HepG2 (cell line): ENCODE results near the gene DUS1L. TPM values are rescaled to one million over a fixed set of nuclear protein-coding genes. Genes with fewer than 3 reads are reported as not detected.

ENCODE experiments used
- ELF4 ChIP-seq: sonication (generic); formaldehyde crosslinking; IDR thresholded peaks from 2 replicates; pipeline ENCODE4 v1.5.0; 2020; ENCODE audit warnings: missing genetic modification reagents, mild to moderate bottlenecking, moderate library complexity, borderline replicate concordance
- HNF4A ChIP-seq: sonication (generic); formaldehyde crosslinking; IDR thresholded peaks from 2 replicates; pipeline ENCODE4 v1.4.0; 2020; ENCODE audit warnings: missing genetic modification reagents
- KLF13 ChIP-seq: sonication (generic); formaldehyde crosslinking; IDR thresholded peaks from 2 replicates; pipeline ENCODE4 v1.4.0; 2020; ENCODE audit warnings: mild to moderate bottlenecking, missing genetic modification reagents
- MATR3 ChIP-seq: sonication (generic); formaldehyde crosslinking; IDR thresholded peaks from 2 replicates; pipeline ENCODE4 v1.4.0; 2020; ENCODE audit warnings: missing genetic modification reagents
- MED13 ChIP-seq: sonication (generic); formaldehyde crosslinking; IDR thresholded peaks from 2 replicates; pipeline ENCODE4 v1.5.0; 2020; ENCODE audit warnings: missing genetic modification reagents
- NFYC ChIP-seq: IDR thresholded peaks from 2 replicates; pipeline ENCODE4 v1.6.1; 2016; ENCODE audit warnings: missing genetic modification reagents, missing compliant biosample characterization
- RFX5 ChIP-seq: IDR thresholded peaks from 2 replicates; pipeline ENCODE4 v1.6.1; 2011; ENCODE audit warnings: low read depth, low read length, improper control_type of control experiment
- SATB2 ChIP-seq: sonication (generic); formaldehyde crosslinking; IDR thresholded peaks from 2 replicates; pipeline ENCODE4 v1.5.0; 2020; ENCODE audit warnings: missing genetic modification reagents
- SRF ChIP-seq: IDR thresholded peaks from 2 replicates; pipeline ENCODE4 v1.6.1; 2011; ENCODE audit warnings: mild to moderate bottlenecking, low read depth, low read length, moderate library complexity
- ZFP36L1 ChIP-seq: sonication (generic); formaldehyde crosslinking; IDR thresholded peaks from 2 replicates; pipeline ENCODE4 v1.8.0; 2022; ENCODE audit warnings: mild to moderate bottlenecking, missing genetic modification reagents, moderate library complexity
- ZMAT3 ChIP-seq: sonication (generic); formaldehyde crosslinking; conservative IDR thresholded peaks from 2 replicates; pipeline ENCODE4 v1.7.0; 2021; ENCODE audit warnings: missing genetic modification reagents
- ZNF264 ChIP-seq: sonication (generic); formaldehyde crosslinking; IDR thresholded peaks from 2 replicates; pipeline ENCODE4 v1.4.0; 2020; ENCODE audit warnings: missing genetic modification reagents
- ZNF432 ChIP-seq: sonication (generic); formaldehyde crosslinking; IDR thresholded peaks from 2 replicates; pipeline ENCODE4 v1.5.0; 2020; ENCODE audit warnings: missing genetic modification reagents, mild to moderate bottlenecking, borderline replicate concordance
- ZNF761 ChIP-seq: sonication (generic); formaldehyde crosslinking; conservative IDR thresholded peaks from 2 replicates; pipeline ENCODE4 v1.4.0; 2020; ENCODE audit warnings: mild to moderate bottlenecking, missing genetic modification reagents
- polyA plus RNA-seq, 8 experiments: library from polyadenylated mRNA; depleted of rRNA in 3 of 8; stranded (reverse) in 7 of 8; unstranded in 1 of 8; fragments of >200 nt; fragmentation: Illumina TruSeq in 4 of 8; extraction: Trizol in 4 of 8; gene quantifications; 2 replicates each; pipeline versions ENCODE4 v1.2.1 to v1.2.3, GENCODE V29; 2011 to 2016; ENCODE audit warnings: low read depth in 4 of 8, missing spikeins in 1 of 8, mixed read lengths in 1 of 8; ENCODE audit not compliant: insufficient read depth in 1 of 8
- total RNA-seq, 5 experiments: library from RNA; depleted of rRNA; stranded (reverse); fragments of >200 nt; fragmentation: Illumina TruSeq; extraction: Trizol; gene quantifications; 2 replicates each; pipeline ENCODE4 v1.2.3, GENCODE V29; 2016; ENCODE audit warnings: low read depth in 1 of 5
- TF ChIP-seq, protein P1 (sequence below): sonication (generic); formaldehyde crosslinking; IDR thresholded peaks from 2 replicates; pipeline ENCODE4 v1.4.0; 2020; ENCODE audit warnings: missing genetic modification reagents, mild to moderate bottlenecking, borderline replicate concordance
- TF ChIP-seq, protein P2 (sequence below), 2 experiments: sonication (generic) in 1 of 2; formaldehyde crosslinking in 1 of 2; IDR thresholded peaks; 2 replicates each; pipeline versions ENCODE4 v1.5.1 to v1.6.1; 2011 to 2020; ENCODE audit warnings: borderline replicate concordance in 1 of 2, low read depth in 1 of 2, low read length in 1 of 2, mild to moderate bottlenecking in 1 of 2, missing genetic modification reagents in 1 of 2, moderate library complexity in 1 of 2
- TF ChIP-seq, protein P3 (sequence below): sonication (generic); formaldehyde crosslinking; IDR thresholded peaks from 2 replicates; pipeline ENCODE4 v1.4.0; 2020; ENCODE audit warnings: missing genetic modification reagents, borderline replicate concordance
- TF ChIP-seq, protein P4 (sequence below): conservative IDR thresholded peaks from 2 replicates; pipeline ENCODE4 v1.6.1; 2018; ENCODE audit warnings: missing genetic modification reagents

DUS1L gene
- total and polyA plus RNA-seq, 2 of the 13 experiments (the other 11 are each of a cell fraction or from before 2014, with no cell fraction given) = 81.0 to 109 TPM

DNA sequence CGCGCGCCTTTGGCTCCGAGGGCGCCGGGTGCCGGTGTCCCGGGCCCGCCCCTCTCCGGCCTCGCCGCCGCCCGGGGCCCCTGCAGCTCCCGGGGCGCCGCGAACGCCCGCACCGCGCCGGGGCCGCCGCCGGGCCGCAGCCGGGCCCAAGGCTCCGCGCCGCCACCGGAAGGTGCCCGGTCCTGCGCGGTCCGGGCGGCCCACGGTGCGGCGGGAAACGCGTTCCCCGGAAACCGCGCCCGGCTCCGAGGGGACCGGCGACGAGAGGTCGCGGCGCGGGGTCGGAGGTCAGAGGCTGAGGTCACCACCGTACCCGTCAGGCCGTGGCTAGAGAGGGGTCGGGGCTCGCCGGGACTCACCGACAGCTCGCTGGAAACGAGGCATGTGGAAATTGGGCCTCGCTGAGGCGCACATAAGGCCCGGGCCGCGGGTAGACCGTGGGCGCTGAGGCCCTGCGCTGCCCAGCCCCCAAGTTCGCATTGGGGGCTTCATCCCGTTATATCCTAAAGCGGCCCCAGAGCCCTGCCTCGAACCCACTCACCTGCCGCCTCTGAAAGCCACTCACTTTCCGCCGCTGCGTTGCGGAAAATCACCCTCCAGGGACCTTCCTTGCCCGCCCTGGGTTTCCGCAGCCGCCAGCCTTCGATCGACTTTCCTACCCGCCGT, at the start of gene DUS1L (continued):
- TF ChIP-seq, protein P1, sequence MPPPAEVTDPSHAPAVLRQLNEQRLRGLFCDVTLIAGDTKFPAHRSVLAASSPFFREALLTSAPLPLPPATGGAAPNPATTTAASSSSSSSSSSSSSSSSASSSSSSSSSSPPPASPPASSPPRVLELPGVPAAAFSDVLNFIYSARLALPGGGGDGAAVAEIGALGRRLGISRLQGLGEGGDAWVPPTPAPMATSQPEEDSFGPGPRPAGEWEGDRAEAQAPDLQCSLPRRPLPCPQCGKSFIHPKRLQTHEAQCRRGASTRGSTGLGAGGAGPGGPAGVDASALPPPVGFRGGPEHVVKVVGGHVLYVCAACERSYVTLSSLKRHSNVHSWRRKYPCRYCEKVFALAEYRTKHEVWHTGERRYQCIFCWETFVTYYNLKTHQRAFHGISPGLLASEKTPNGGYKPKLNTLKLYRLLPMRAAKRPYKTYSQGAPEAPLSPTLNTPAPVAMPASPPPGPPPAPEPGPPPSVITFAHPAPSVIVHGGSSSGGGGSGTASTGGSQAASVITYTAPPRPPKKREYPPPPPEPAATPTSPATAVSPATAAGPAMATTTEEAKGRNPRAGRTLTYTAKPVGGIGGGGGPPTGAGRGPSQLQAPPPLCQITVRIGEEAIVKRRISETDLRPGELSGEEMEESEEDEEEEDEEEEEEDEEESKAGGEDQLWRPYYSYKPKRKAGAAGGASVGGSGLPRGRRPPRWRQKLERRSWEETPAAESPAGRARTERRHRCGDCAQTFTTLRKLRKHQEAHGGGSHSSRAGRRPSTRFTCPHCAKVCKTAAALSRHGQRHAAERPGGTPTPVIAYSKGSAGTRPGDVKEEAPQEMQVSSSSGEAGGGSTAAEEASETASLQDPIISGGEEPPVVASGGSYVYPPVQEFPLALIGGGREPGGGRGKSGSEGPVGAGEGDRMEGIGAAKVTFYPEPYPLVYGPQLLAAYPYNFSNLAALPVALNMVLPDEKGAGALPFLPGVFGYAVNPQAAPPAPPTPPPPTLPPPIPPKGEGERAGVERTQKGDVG (CRISPR knock-in tag) = peak; percentile 94
- TF ChIP-seq MATR3 (no peak), ELF4 (no peak), ZNF432 (CRISPR knock-in tag) (no peak), SATB2 (no peak), RFX5 (0 out of 2 replicates have a peak, but pooled peaks have one; percentile 34), SRF (peak; percentile 80; the same call in 1 of the 2 replicates), KLF13 (CRISPR knock-in tag) (no peak; the same call in 1 of the 2 replicates), ZFP36L1 (CRISPR knock-in tag) (no peak), ZNF761 (peak; percentile 70; the same call in 1 of the 2 replicates), HNF4A (CRISPR knock-in tag) (peak; percentile 42), ZNF264 (no peak), NFYC (peak; percentile 55; the same call in 1 of the 2 replicates), MED13 (CRISPR knock-in tag) (peak; percentile 85; the same call in 1 of the 2 replicates), ZMAT3 (CRISPR knock-in tag) (peak; percentile 60; the same call in 1 of the 2 replicates)
- TF ChIP-seq, protein P2, sequence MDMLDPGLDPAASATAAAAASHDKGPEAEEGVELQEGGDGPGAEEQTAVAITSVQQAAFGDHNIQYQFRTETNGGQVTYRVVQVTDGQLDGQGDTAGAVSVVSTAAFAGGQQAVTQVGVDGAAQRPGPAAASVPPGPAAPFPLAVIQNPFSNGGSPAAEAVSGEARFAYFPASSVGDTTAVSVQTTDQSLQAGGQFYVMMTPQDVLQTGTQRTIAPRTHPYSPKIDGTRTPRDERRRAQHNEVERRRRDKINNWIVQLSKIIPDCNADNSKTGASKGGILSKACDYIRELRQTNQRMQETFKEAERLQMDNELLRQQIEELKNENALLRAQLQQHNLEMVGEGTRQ (IDR thresholded peaks at IDR 0.05; ENCODE audit: low read depth, low read length) = no peak
- TF ChIP-seq, protein P2 (CRISPR knock-in tag; IDR thresholded peaks at IDR 0.05; ENCODE audit: borderline replicate concordance) = no peak; the same call in 1 of the 2 replicates
- TF ChIP-seq, protein P3, sequence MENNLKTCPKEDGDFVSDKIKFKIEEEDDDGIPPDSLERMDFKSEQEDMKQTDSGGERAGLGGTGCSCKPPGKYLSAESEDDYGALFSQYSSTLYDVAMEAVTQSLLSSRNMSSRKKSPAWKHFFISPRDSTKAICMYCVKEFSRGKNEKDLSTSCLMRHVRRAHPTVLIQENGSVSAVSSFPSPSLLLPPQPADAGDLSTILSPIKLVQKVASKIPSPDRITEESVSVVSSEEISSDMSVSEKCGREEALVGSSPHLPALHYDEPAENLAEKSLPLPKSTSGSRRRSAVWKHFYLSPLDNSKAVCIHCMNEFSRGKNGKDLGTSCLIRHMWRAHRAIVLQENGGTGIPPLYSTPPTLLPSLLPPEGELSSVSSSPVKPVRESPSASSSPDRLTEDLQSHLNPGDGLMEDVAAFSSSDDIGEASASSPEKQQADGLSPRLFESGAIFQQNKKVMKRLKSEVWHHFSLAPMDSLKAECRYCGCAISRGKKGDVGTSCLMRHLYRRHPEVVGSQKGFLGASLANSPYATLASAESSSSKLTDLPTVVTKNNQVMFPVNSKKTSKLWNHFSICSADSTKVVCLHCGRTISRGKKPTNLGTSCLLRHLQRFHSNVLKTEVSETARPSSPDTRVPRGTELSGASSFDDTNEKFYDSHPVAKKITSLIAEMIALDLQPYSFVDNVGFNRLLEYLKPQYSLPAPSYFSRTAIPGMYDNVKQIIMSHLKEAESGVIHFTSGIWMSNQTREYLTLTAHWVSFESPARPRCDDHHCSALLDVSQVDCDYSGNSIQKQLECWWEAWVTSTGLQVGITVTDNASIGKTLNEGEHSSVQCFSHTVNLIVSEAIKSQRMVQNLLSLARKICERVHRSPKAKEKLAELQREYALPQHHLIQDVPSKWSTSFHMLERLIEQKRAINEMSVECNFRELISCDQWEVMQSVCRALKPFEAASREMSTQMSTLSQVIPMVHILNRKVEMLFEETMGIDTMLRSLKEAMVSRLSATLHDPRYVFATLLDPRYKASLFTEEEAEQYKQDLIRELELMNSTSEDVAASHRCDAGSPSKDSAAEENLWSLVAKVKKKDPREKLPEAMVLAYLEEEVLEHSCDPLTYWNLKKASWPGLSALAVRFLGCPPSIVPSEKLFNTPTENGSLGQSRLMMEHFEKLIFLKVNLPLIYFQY (CRISPR knock-in tag) = peak; percentile 97
- TF ChIP-seq, protein P4, sequence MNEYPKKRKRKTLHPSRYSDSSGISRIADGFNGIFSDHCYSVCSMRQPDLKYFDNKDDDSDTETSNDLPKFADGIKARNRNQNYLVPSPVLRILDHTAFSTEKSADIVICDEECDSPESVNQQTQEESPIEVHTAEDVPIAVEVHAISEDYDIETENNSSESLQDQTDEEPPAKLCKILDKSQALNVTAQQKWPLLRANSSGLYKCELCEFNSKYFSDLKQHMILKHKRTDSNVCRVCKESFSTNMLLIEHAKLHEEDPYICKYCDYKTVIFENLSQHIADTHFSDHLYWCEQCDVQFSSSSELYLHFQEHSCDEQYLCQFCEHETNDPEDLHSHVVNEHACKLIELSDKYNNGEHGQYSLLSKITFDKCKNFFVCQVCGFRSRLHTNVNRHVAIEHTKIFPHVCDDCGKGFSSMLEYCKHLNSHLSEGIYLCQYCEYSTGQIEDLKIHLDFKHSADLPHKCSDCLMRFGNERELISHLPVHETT (CRISPR knock-in tag) = peak; percentile 99
